ENCODE results near the gene EIF4EBP2. TPM values are rescaled to one million over a fixed set of nuclear protein-coding genes. Genes with fewer than 3 reads are reported as not detected.

Gene EIF4EBP2
- total RNA-seq, 1 experiment from 2014 or later = 36.7 TPM

GRCh38 chr10:70418229-70418628 is 14.3 kb downstream of the EIF4EBP2 start (continued):
- TF ChIP-seq, protein P1, sequence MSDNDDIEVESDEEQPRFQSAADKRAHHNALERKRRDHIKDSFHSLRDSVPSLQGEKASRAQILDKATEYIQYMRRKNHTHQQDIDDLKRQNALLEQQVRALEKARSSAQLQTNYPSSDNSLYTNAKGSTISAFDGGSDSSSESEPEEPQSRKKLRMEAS (IDR thresholded peaks at IDR 0.05) = no peak
- TF ChIP-seq EZH2 (IDR thresholded peaks at IDR 0.05) = no peak
- TF ChIP-seq FOSL1 (IDR thresholded peaks at IDR 0.05; ENCODE audit: low read depth) = no peak

DNA sequence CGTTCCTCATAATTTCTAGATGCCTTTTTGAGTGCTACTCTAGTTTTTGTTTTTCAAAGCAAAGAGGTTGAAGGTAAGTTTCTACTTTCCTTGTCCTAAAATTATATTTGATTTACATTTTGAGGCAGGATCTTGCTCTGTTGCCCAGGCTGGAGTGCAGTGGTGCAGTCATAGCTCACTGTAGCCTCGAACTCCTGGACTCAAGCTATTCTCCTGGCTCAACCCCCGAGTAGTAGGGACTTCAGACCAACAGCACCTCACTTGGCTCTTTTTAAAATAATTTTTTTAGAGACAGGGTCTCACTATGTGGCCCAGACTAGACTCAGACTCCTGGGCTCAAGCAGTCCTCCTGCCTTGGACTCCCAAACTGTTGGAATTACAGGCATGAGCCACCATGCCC is 14.8 kb downstream of the EIF4EBP2 start:
- RAD21 ChIA-PET (ENCODE audit: low non-redundant PET in 1 of 2, low total read pairs in 2 of 2, uncharacterized antibody in 2 of 2, unreplicated experiment in 2 of 2) = no interaction called here
- Histone ChIP-seq H3K27ac (ENCODE audit: low read depth, low read length) (no peak overlapping the region), H3K9ac (ENCODE audit: low read length) (no peak overlapping the region), H3K79me2 (ENCODE audit: insufficient read depth, low read length) (peaks cover 27% of the 10 kb centered on the region), H2AFZ (ENCODE audit: low read depth, low read length, poor library complexity, severe bottlenecking) (no peak overlapping the region), H3K4me2 (ENCODE audit: low read length) (no peak overlapping the region), H3K36me3 (ENCODE audit: control insufficient read depth in 1 of 2, insufficient read depth in 2 of 2, low read length in 2 of 2) (peaks cover 3 to 29% of the 10 kb centered on the region in 2 experiments; a peak in 3 of 4 replicates), H3K27me3 (ENCODE audit: insufficient read depth, low read length) (no peaks in the 10 kb centered on the region), H4K20me1 (ENCODE audit: insufficient read depth) (peaks cover 3% of the 10 kb centered on the region; the same call in 1 of the 2 replicates), H3K4me1 (ENCODE audit: control insufficient read depth in 1 of 2, insufficient read depth in 2 of 2, low read length in 2 of 2) (peaks cover 0 to 10% of the 10 kb centered on the region in 2 experiments; a peak in 2 of 4 replicates), H3K4me3 (replicated peaks in 1 of 2; ENCODE audit: low read depth in 1 of 2, low read length in 2 of 2) (no peak overlapping the region), H3K9me2 (ENCODE audit: insufficient read depth) (no peaks in the 10 kb centered on the region), H3K9me3 (ENCODE audit: control insufficient read depth in 1 of 2, insufficient read depth in 1 of 2, low read depth in 1 of 2, low read length in 2 of 2) (no peaks in the 10 kb centered on the region)
- no TSS peak for BruUV-seq (replicated peaks)
- intact Hi-C loops (cut with micrococcal nuclease) = no loop called here
- no peak for ATAC-seq
- no peak for DNase-seq (ENCODE audit: low read depth, low spot score)
- POLR2A ChIA-PET = no interaction called here
- no peak for TF ChIP-seq EGR1 (IDR thresholded peaks at IDR 0.05; ENCODE audit: low read depth)
- TF ChIP-seq SIN3A (IDR thresholded peaks at IDR 0.05; ENCODE audit: low read depth) = no peak
- TF ChIP-seq, protein P2, sequence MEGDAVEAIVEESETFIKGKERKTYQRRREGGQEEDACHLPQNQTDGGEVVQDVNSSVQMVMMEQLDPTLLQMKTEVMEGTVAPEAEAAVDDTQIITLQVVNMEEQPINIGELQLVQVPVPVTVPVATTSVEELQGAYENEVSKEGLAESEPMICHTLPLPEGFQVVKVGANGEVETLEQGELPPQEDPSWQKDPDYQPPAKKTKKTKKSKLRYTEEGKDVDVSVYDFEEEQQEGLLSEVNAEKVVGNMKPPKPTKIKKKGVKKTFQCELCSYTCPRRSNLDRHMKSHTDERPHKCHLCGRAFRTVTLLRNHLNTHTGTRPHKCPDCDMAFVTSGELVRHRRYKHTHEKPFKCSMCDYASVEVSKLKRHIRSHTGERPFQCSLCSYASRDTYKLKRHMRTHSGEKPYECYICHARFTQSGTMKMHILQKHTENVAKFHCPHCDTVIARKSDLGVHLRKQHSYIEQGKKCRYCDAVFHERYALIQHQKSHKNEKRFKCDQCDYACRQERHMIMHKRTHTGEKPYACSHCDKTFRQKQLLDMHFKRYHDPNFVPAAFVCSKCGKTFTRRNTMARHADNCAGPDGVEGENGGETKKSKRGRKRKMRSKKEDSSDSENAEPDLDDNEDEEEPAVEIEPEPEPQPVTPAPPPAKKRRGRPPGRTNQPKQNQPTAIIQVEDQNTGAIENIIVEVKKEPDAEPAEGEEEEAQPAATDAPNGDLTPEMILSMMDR (IDR thresholded peaks at IDR 0.05 in 2 of 3, conservative IDR thresholded peaks at IDR 0.05 in 1 of 3; ENCODE audit: borderline replicate concordance in 1 of 3, insufficient read depth in 1 of 3, low read depth in 2 of 3, low read length in 2 of 3) = no peak
- no peak for TF ChIP-seq JUND (IDR thresholded peaks at IDR 0.05)
- TF ChIP-seq CBX3 (IDR thresholded peaks at IDR 0.05; ENCODE audit: low read depth) = no peak
- no peak for TF ChIP-seq SRF (IDR thresholded peaks at IDR 0.05; ENCODE audit: low read depth)
- TF ChIP-seq POLR2AphosphoS5 (IDR thresholded peaks at IDR 0.05; ENCODE audit: low read depth, low read length) = no peak
- no peak for TF ChIP-seq ELF1 (IDR thresholded peaks at IDR 0.05; ENCODE audit: borderline replicate concordance, low read depth)
- no peak for TF ChIP-seq POLR2A (IDR thresholded peaks at IDR 0.05; ENCODE audit: borderline replicate concordance, extremely low read depth, insufficient read depth, insufficient read length)
- no peak for TF ChIP-seq FOSL1 (IDR thresholded peaks at IDR 0.05; ENCODE audit: low read depth)
- TF ChIP-seq, protein P3, sequence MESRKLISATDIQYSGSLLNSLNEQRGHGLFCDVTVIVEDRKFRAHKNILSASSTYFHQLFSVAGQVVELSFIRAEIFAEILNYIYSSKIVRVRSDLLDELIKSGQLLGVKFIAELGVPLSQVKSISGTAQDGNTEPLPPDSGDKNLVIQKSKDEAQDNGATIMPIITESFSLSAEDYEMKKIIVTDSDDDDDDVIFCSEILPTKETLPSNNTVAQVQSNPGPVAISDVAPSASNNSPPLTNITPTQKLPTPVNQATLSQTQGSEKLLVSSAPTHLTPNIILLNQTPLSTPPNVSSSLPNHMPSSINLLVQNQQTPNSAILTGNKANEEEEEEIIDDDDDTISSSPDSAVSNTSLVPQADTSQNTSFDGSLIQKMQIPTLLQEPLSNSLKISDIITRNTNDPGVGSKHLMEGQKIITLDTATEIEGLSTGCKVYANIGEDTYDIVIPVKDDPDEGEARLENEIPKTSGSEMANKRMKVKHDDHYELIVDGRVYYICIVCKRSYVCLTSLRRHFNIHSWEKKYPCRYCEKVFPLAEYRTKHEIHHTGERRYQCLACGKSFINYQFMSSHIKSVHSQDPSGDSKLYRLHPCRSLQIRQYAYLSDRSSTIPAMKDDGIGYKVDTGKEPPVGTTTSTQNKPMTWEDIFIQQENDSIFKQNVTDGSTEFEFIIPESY (IDR thresholded peaks at IDR 0.05; ENCODE audit: extremely low read depth, insufficient replicate concordance, low read length) = no peak
- TF ChIP-seq, protein P1 (IDR thresholded peaks at IDR 0.05) = no peak
- no peak for TF ChIP-seq TCF7L2 (IDR thresholded peaks at IDR 0.05; ENCODE audit: borderline replicate concordance, extremely low read depth, insufficient read depth, insufficient read length)
- no peak for TF ChIP-seq ZFX (IDR thresholded peaks at IDR 0.05)
- TF ChIP-seq, protein P4, sequence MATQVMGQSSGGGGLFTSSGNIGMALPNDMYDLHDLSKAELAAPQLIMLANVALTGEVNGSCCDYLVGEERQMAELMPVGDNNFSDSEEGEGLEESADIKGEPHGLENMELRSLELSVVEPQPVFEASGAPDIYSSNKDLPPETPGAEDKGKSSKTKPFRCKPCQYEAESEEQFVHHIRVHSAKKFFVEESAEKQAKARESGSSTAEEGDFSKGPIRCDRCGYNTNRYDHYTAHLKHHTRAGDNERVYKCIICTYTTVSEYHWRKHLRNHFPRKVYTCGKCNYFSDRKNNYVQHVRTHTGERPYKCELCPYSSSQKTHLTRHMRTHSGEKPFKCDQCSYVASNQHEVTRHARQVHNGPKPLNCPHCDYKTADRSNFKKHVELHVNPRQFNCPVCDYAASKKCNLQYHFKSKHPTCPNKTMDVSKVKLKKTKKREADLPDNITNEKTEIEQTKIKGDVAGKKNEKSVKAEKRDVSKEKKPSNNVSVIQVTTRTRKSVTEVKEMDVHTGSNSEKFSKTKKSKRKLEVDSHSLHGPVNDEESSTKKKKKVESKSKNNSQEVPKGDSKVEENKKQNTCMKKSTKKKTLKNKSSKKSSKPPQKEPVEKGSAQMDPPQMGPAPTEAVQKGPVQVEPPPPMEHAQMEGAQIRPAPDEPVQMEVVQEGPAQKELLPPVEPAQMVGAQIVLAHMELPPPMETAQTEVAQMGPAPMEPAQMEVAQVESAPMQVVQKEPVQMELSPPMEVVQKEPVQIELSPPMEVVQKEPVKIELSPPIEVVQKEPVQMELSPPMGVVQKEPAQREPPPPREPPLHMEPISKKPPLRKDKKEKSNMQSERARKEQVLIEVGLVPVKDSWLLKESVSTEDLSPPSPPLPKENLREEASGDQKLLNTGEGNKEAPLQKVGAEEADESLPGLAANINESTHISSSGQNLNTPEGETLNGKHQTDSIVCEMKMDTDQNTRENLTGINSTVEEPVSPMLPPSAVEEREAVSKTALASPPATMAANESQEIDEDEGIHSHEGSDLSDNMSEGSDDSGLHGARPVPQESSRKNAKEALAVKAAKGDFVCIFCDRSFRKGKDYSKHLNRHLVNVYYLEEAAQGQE (IDR thresholded peaks at IDR 0.05; ENCODE audit: low read depth) = no peak
- no peak for TF ChIP-seq YY1 (IDR thresholded peaks at IDR 0.05; ENCODE audit: extremely low read depth, insufficient replicate concordance, low read depth, low read length)
- CTCF ChIA-PET = interaction anchor here (1.3 kb wide), 1 partner anchor 197 kb away, joined by 3 read pairs; no protein-coding TSS in a partner anchor

All from HCT116 (cell line).